ENCODE results near the gene VSIG2.
"Not testable (repeated sequence)": the region's sequence is repeated elsewhere in the genome, so short reads cannot be mapped to it uniquely, and the experiment has no call there.

Gene VSIG2

GRCh38 chr11:124751741-124752470 is at the start of gene VSIG2:
Gene VSIG2, minus strand, starts transcription at chr11:124752255. Its CDS starts 118 bp downstream, at chr11:124752137.
- DNase-seq, result no peak

- no peak for DNase-seq
Measured at GRCh38 chr11:124801014-124801413, 49.0 kb upstream of the VSIG2 start.

GRCh38 chr11:124800226-124800929 is 48.3 kb upstream of the VSIG2 start, which contains the start of gene MSANTD2:
Gene MSANTD2, minus strand, starts transcription at chr11:124800406. Its CDS starts 26 bp downstream, at chr11:124800380.
- peak; percentile 64 for DNase-seq

- no peak for DNase-seq
Measured at GRCh38 chr11:124799348-124800225, 47.5 kb upstream of the VSIG2 start.

- DNase-seq, result no peak
Measured at GRCh38 chr11:124798991-124799347, 46.9 kb upstream of the VSIG2 start.

GRCh38 chr11:124796312-124796711 is 44.3 kb upstream of the VSIG2 start:
- DNase-seq, result no peak

- peak; percentile 18 for DNase-seq
Measured at GRCh38 chr11:124793466-124794278, 41.6 kb upstream of the VSIG2 start.

GRCh38 chr11:124791626-124792341 is 39.7 kb upstream of the VSIG2 start:
- no peak for DNase-seq

GRCh38 chr11:124788521-124788920 is 36.5 kb upstream of the VSIG2 start:
- DNase-seq, result no peak

- DNase-seq, result no peak
Measured at GRCh38 chr11:124784051-124784450, 32.0 kb upstream of the VSIG2 start.

GRCh38 chr11:124783002-124783401 is 30.9 kb upstream of the VSIG2 start:
- no peak for DNase-seq

GRCh38 chr11:124779568-124779967 is 27.5 kb upstream of the VSIG2 start:
- DNase-seq, result no peak

- no peak for DNase-seq
Measured at GRCh38 chr11:124778281-124778680, 26.2 kb upstream of the VSIG2 start.

GRCh38 chr11:124776865-124777645 is 25.0 kb upstream of the VSIG2 start:
- DNase-seq, result no peak

GRCh38 chr11:124770959-124771358 is 18.9 kb upstream of the VSIG2 start:
- DNase-seq, result not testable (repeated sequence)

- DNase-seq, result no peak
Measured at GRCh38 chr11:124769806-124770774, 18.0 kb upstream of the VSIG2 start.

- DNase-seq, result no peak
Measured at GRCh38 chr11:124768914-124769313, 16.9 kb upstream of the VSIG2 start.

- DNase-seq, result no peak
Measured at GRCh38 chr11:124766156-124766555, 14.1 kb upstream of the VSIG2 start.

GRCh38 chr11:124763156-124763947 is 11.3 kb upstream of the VSIG2 start:
- peak; percentile 70 for DNase-seq

All from NCI-H2171 treated with DMSO at 0.1 percent for 48 hours (cell line).